Measurements from ENCODE around the gene BBS1.

Gene BBS1

DNA sequence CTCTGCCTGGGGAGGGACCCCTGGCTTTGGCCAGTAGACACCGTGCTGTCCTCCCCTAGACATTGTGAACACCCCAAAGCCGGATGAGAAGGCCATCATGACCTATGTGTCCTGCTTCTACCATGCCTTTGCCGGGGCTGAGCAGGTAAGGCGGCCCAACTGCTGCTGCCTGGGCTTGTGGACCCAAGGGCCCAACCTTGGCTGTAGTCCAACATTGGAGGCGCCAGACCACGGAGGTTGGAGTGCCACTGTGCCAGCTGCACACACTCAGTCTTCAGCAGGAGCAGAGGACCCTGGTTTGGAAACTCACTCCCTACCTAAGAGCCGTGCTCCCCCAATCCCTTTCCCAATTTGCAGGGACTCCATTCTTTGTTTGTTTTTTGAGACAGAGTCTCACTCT is 45.7 kb downstream of the BBS1 start:
- no peak for DNase-seq (ENCODE audit: low read depth)
- TF ChIP-seq, protein P1, sequence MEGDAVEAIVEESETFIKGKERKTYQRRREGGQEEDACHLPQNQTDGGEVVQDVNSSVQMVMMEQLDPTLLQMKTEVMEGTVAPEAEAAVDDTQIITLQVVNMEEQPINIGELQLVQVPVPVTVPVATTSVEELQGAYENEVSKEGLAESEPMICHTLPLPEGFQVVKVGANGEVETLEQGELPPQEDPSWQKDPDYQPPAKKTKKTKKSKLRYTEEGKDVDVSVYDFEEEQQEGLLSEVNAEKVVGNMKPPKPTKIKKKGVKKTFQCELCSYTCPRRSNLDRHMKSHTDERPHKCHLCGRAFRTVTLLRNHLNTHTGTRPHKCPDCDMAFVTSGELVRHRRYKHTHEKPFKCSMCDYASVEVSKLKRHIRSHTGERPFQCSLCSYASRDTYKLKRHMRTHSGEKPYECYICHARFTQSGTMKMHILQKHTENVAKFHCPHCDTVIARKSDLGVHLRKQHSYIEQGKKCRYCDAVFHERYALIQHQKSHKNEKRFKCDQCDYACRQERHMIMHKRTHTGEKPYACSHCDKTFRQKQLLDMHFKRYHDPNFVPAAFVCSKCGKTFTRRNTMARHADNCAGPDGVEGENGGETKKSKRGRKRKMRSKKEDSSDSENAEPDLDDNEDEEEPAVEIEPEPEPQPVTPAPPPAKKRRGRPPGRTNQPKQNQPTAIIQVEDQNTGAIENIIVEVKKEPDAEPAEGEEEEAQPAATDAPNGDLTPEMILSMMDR (conservative IDR thresholded peaks at IDR 0.05; ENCODE audit: control insufficient read depth, insufficient read depth, low read depth, low read length), result no peak

DNA sequence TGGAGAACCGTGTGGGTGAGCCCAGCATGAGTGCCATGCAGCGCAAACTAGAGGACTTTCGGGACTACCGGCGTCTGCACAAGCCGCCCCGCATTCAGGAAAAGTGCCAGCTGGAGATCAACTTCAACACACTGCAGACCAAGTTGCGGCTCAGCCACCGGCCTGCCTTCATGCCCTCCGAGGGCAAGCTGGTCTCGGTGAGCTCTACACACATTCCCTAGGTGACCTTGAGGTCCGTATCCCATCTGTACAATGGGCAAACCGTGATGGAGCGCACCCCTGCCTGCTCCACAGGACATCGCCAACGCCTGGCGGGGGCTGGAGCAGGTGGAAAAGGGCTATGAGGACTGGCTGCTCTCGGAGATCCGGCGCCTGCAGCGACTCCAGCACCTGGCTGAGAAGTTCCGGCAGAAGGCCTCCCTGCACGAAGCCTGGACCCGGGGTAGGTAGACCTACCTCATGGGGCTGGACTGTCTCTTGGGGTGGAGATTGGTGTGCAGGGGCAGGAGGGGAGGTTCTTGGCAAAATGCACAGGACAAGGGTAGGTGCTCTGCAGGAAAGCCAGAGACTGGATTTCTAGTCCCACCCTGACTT is 47.4 kb downstream of the BBS1 start:
- no peak overlapping the region for H3K4me3 ChIP-seq (ENCODE audit: control insufficient read depth, low read depth, low read length)
- TF ChIP-seq, protein P1 (conservative IDR thresholded peaks at IDR 0.05; ENCODE audit: control insufficient read depth, insufficient read depth, low read depth, low read length), result no peak

More for the DNA sequence above, 45.7 kb downstream of the BBS1 start:
- H3K4me3 ChIP-seq (ENCODE audit: control insufficient read depth, low read depth, low read length), result no peak overlapping the region

DNA sequence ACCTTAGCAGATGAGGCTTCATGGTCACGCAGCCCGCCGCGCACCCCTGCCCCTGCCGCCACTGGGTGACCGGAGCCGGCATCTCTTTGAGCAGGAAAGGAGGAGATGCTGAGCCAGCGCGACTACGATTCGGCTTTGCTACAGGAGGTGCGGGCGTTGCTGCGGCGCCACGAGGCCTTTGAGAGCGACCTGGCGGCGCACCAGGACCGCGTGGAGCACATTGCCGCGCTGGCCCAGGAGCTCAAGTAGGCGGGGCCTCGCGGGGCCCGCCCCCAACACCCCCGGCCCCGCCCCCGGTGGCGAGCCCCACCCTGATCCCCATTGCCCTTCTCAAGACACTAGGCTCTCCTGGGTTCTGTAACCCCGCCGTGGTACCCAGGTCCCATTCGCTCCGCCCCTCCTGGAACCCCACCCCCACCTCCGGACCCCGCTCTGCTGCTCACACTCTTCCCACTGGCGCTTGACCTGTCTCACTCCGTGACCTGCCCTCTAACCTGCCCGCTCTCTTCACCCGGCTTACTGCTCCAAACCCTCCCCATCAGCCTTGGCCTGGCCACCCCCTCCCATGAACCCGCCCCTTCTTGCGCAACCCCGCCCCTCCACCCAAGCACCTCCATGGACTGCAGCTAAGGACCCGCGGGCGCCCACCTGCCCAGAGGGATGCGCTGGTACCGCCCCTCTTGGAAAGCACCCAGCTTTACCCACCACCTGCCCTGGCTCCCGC is 48.9 kb downstream of the BBS1 start:
- H3K4me3 ChIP-seq (ENCODE audit: control insufficient read depth, low read depth, low read length), result no peak overlapping the region
- DNase-seq (ENCODE audit: low read depth), result peak; percentile 10
- TF ChIP-seq, protein P1 (conservative IDR thresholded peaks at IDR 0.05; ENCODE audit: control insufficient read depth, insufficient read depth, low read depth, low read length), result no peak

More for the DNA sequence above, 47.4 kb downstream of the BBS1 start:
- no peak for DNase-seq (ENCODE audit: low read depth)

DNA sequence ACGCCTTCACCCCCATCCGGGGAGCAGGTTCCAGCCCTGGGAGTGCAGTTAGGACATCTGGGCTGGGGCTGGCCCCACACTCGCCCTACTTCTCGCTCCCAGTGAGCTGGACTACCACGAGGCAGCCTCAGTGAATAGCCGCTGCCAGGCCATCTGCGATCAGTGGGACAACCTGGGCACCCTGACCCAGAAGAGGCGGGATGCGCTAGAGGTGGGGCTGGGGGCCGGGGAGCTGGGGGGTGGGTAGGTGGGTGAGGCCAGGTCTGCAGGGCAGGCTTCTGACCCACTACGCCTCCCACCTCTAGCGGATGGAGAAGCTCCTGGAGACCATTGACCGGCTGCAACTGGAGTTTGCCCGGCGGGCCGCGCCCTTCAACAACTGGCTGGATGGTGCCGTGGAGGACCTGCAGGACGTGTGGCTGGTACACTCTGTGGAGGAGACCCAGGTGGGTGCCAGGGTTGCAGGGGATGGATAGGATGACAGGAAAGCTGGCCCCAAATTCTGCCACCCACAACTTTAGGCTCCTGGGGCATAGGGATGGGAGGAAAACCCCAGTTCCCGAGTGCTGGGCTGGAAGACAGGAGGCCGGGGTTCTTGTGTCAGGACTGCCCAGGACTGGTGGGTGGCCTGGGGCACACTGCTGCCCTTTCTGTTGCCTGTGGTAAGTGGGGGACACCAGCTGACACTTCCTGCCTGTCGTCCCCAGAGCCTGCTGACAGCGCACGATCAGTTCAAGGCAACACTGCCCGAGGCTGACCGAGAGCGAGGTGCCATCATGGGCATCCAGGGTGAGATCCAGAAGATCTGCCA is 49.6 kb downstream of the BBS1 start:
- TF ChIP-seq, protein P1 (conservative IDR thresholded peaks at IDR 0.05; ENCODE audit: control insufficient read depth, insufficient read depth, low read depth, low read length), result no peak
- DNase-seq (ENCODE audit: low read depth), result no peak
- no peak overlapping the region for H3K4me3 ChIP-seq (ENCODE audit: control insufficient read depth, low read depth, low read length)

DNA sequence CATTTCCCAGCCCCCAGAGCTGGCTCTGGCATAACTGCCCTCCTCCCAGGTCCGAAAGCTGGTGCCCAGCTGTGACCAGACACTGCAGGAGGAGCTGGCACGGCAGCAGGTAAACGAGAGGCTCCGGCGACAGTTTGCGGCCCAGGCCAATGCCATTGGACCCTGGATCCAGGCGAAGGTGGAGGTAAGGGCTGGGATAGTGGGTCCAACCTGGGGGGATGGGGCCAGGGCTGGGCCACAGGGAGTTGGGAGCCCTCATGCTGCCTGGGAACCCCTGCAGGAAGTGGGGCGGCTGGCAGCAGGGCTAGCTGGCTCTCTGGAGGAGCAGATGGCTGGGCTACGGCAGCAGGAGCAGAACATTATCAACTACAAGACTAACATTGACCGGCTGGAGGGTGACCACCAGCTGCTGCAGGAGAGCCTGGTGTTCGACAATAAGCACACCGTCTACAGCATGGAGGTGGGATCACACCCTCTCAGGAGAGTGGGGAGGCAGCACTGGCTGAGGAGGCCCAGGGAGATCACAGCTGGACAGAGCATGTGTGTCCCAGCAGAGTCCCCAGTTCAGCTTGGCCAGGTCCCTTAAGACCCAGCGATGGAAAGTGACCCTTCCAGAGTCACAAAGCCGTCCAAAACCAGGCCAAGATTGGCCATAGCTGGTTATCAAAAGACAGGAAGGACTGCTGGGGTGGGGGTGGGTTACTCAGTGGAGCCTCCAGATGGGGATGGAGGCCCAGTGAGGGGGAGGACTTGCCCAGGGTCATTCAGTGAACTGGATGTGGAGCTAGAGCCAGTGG is 50.9 kb downstream of the BBS1 start:
- H3K4me3 ChIP-seq (ENCODE audit: control insufficient read depth, low read depth, low read length), result no peak overlapping the region
- TF ChIP-seq, protein P1 (conservative IDR thresholded peaks at IDR 0.05; ENCODE audit: control insufficient read depth, insufficient read depth, low read depth, low read length), result no peak
- no peak for DNase-seq (ENCODE audit: low read depth)

DNA sequence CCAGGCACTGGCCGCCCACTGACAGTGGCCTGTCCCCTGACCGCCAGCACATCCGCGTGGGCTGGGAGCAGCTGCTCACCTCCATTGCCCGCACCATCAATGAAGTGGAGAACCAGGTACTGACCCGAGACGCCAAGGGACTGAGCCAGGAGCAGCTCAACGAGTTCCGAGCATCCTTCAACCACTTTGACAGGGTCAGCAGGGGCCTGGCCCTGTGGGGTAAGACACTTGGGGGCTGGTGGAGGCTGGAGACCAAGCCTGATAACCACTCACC is 51.5 kb downstream of the BBS1 start:
- DNase-seq (ENCODE audit: low read depth), result no peak
- TF ChIP-seq, protein P1 (conservative IDR thresholded peaks at IDR 0.05; ENCODE audit: control insufficient read depth, insufficient read depth, low read depth, low read length), result no peak
- no peak overlapping the region for H3K4me3 ChIP-seq (ENCODE audit: control insufficient read depth, low read depth, low read length)
